Pancreas (tissue), 10 donors: ENCODE measurements around the gene GLA. TPM values are rescaled to one million over a fixed set of nuclear protein-coding genes. Genes with fewer than 3 reads are reported as not detected.

Experiments used
- ATAC-seq, 4 donors: fragments of 200-7000 bp; cut with Tn5 transposase; one replicate each; pipeline versions ENCODE4 v1.8.0 to v1.9.1; 2020; ENCODE audit warnings: mild to moderate bottlenecking in 4 of 4, moderate library complexity in 4 of 4
- DNase-seq, 6 donors: peaks; one replicate each; pipeline ENCODE4 v3.0.0-alpha.2; 2020
- FAIRE-seq: peaks from 2 replicates; lab custom pipeline; 2012; peaks lifted over from hg19 to GRCh38; lab: Jason Lieb, UNC
- H3K27ac ChIP-seq, 4 donors: fragments of 200-600 bp; sonication (generic); 1 replicate in 3 of 4; 2 replicates in 1 of 4; pipeline versions ENCODE4 v1.5.0 to v1.8.0; 2020
- H3K27me3 ChIP-seq, 4 donors: fragments of 200-600 bp; one replicate each; pipeline ENCODE4 v1.8.0; 2021
- H3K36me3 ChIP-seq, 3 donors: fragments of 200-600 bp; sonication (generic) in 1 of 3; one replicate each; pipeline versions ENCODE4 v1.5.0 to v1.8.0; 2020 to 2021
- H3K4me1 ChIP-seq, 3 donors: fragments of 200-600 bp; one replicate each; pipeline ENCODE4 v1.8.0; 2021
- H3K4me3 ChIP-seq, 4 donors: fragments of 200-600 bp; sonication (generic) in 2 of 4; one replicate each; pipeline versions ENCODE4 v1.5.0 to v1.8.0; 2020 to 2021
- H3K9me3 ChIP-seq, 4 donors: fragments of 200-600 bp; one replicate each; pipeline ENCODE4 v1.8.0; 2021
- WGBS, 2 donors: extraction: QIAGEN DNeasy Blood & Tissue Kit; methylation state at CpG; one replicate each; pipeline ENCODE4 v1.1.7; 2013; 5-methylcytosine and 5-hydroxymethylcytosine counted together
- intact Hi-C, 3 donors: fragments of 100-400 bp; cut with DNase I; formaldehyde crosslinking; loops; one replicate each; pipeline versions ENCODE4 v1.11.1 to v1.14.2; 2022
- polyA plus RNA-seq, 2 donors: library from polyadenylated mRNA; stranded (reverse); fragments of 200-250 nt; gene quantifications; one replicate each; pipeline ENCODE4 v1.2.3, GENCODE V29; 2013
- total RNA-seq, 6 donors: library from RNA; stranded (reverse); fragmentation: NEBNext Ultra II Directional in 4 of 6; extraction: Animal tissue kit (Norgen Biotek cat#: 25700) in 4 of 6; gene quantifications; one replicate each; pipeline versions ENCODE4 v1.2.1 to v1.2.4, GENCODE V29; 2021 to 2023
- TF ChIP-seq, protein P1 (sequence below), 4 donors: fragments of 200-600 bp; sonication (generic) in 3 of 4; IDR thresholded peaks; one replicate each; pipeline versions ENCODE4 v1.5.0 to v1.8.0; 2021; ENCODE audit warnings: antibody characterized with exemption in 4 of 4
- donor health status: healthy with polysubstance abuse.
- donor health status: DM: no; HTN: no; CAD: no; lungs with moderate emphysema.
- donor health status: DM: no; HTN: no; CAD: no.
- donor health status: control.
- donor health status: control.
- donor health status: Bipolar disorder and iron deficiency.
- donor health status: DM: yes; HTN: yes; CAD: no.
- donor health status: DM: no; HTN: no; CAD: no.
- donor health status: DM: no; HTN: no; CAD: no.
- donor health status: DM: yes; HTN: yes; CAD: no.

Gene GLA
- total and polyA plus RNA-seq, 8 donors, result 5.1 to 20.5 (median 8.8) TPM

DNA sequence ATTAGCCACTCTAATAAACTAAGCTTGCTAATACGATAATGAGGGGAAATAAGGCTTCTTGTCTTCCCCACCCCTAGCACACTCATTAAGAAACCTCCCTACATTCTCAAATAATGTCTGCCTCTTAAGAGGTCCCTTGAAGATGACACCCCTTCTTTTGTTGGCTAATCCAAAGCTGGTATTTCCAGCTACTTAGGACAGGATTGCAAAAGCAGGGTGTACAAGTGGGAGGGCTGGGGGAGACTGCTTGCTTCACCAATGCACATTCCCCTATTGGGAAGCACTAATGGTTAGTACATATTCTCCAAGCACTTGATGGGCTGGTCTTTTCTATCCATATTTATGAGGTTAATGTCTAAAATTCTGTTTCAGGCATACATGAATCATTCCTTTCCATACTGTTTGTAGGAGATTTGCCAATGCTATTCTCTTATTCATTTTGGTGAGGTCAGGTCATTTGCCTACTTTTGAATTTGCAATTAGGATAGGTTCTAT, 42.4 kb downstream of the GLA start:
- 75 to 91% methylated on average over 1 of the region's 1 CpG for WGBS, 2 donors
- FAIRE-seq (no peak), DNase-seq (no peak), ATAC-seq (no peak)
- Histone ChIP-seq H3K36me3 (no peaks in the 10 kb centered on the region), H3K27me3 (peaks cover 0 to 21% (median 0%) of the 10 kb centered on the region in 4 donors), H3K27ac (no peak overlapping the region), H3K9me3 (no peaks in the 10 kb centered on the region), H3K4me1 (no peaks in the 10 kb centered on the region), H3K4me3 (no peak overlapping the region)
- intact Hi-C loops, result no loop called here
- TF ChIP-seq, protein P1, sequence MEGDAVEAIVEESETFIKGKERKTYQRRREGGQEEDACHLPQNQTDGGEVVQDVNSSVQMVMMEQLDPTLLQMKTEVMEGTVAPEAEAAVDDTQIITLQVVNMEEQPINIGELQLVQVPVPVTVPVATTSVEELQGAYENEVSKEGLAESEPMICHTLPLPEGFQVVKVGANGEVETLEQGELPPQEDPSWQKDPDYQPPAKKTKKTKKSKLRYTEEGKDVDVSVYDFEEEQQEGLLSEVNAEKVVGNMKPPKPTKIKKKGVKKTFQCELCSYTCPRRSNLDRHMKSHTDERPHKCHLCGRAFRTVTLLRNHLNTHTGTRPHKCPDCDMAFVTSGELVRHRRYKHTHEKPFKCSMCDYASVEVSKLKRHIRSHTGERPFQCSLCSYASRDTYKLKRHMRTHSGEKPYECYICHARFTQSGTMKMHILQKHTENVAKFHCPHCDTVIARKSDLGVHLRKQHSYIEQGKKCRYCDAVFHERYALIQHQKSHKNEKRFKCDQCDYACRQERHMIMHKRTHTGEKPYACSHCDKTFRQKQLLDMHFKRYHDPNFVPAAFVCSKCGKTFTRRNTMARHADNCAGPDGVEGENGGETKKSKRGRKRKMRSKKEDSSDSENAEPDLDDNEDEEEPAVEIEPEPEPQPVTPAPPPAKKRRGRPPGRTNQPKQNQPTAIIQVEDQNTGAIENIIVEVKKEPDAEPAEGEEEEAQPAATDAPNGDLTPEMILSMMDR (IDR thresholded peaks at IDR 0.05), result no peak

DNA sequence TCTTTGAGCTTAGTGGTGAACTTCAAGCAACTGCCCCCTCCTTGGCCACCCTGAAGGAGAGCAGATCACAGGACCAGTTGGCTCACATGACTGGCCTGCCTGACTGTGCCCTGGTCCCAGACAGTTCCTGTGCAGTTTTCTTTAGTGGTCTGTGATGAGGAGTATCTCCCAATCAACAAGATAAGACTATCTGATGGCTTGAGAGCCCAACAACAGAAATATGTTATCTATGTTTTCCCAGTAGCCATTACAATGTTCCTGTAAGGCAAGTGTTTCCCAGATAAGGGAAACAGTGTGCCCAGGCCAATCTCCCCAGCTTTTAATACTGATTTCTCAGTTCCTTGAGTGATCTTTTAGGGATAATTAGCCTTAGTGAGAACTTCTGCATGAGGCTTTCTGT, 45.0 kb downstream of the GLA start:
- H3K27me3 ChIP-seq, result peaks cover 0 to 8% (median 0%) of the 10 kb centered on the region in 4 donors
- H3K36me3 ChIP-seq, result no peaks in the 10 kb centered on the region
- no peak overlapping the region for H3K27ac ChIP-seq
- no peak for ATAC-seq
- H3K4me1 ChIP-seq, result no peaks in the 10 kb centered on the region
- H3K4me3 ChIP-seq, result no peak overlapping the region
- no peak for FAIRE-seq
- TF ChIP-seq, protein P1 (IDR thresholded peaks at IDR 0.05), result no peak
- intact Hi-C loops, result no loop called here
- H3K9me3 ChIP-seq, result no peaks in the 10 kb centered on the region
- DNase-seq, result no peak

DNA sequence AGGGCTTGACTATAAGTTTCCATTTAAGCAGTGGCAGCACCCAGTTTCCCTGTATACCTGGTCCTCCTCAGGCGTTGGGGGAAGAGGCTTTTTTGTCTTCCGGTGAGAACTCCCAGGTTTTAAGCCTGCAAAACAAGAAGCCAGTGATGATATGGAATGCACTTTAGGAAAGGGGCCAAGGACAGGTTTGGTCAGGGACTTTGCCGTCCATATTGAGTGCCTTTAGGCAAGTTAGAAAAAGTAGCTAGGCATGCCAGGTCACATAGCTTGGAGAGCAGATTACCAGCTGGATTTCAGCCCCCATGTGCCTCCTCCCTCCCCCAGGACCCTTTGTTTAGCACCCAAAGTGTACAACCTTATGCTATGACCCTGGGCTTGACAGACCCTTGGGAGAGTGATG, 45.6 kb downstream of the GLA start:
- no peak for DNase-seq

DNA sequence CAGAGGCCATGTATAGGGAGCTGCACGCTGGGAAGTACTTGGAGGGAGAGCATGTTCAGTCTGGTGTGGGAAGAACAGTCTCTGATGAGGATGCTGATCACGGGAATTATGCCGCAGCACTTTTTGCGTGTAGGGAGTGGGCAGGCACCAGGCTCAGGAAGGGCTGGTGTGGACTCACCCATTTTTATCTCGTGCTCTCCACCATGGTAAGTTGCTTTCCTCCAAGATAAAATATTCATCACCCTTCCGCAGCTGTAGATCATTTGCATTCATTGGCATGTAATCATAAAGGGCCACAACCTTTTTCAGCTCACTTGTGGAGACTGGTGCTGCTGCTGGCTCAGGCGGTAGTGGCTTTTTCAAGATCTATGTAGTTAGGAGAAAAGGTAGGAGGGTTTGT, 47.3 kb downstream of the GLA start:
- H3K36me3 ChIP-seq, result no peaks in the 10 kb centered on the region
- WGBS, 2 donors, result 54 to 60% methylated on average over 7 of the region's 7 CpGs
- H3K27me3 ChIP-seq, result peaks cover 0 to 3% (median 0%) of the 10 kb centered on the region in 4 donors
- TF ChIP-seq, protein P1 (IDR thresholded peaks at IDR 0.05), result no peak
- FAIRE-seq (no peak), DNase-seq (no peak), ATAC-seq (no peak)
- H3K4me3 ChIP-seq, result no peak overlapping the region
- intact Hi-C loops, result no loop called here
- H3K27ac ChIP-seq, result no peak overlapping the region
- no peaks in the 10 kb centered on the region for H3K9me3 ChIP-seq
- no peaks in the 10 kb centered on the region for H3K4me1 ChIP-seq

More for the DNA sequence above, 45.6 kb downstream of the GLA start:
- no peaks in the 10 kb centered on the region for H3K4me1 ChIP-seq
- intact Hi-C loops, result no loop called here
- ATAC-seq, result no peak
- no peaks in the 10 kb centered on the region for H3K36me3 ChIP-seq
- peaks cover 0 to 8% (median 0%) of the 10 kb centered on the region in 4 donors for H3K27me3 ChIP-seq
- H3K9me3 ChIP-seq, result no peaks in the 10 kb centered on the region
- no peak for FAIRE-seq
- WGBS, 2 donors, result 64% methylated on average over 3 of the region's 3 CpGs
- TF ChIP-seq, protein P1 (IDR thresholded peaks at IDR 0.05), result no peak
- H3K27ac ChIP-seq, result no peak overlapping the region
- no peak overlapping the region for H3K4me3 ChIP-seq

DNA sequence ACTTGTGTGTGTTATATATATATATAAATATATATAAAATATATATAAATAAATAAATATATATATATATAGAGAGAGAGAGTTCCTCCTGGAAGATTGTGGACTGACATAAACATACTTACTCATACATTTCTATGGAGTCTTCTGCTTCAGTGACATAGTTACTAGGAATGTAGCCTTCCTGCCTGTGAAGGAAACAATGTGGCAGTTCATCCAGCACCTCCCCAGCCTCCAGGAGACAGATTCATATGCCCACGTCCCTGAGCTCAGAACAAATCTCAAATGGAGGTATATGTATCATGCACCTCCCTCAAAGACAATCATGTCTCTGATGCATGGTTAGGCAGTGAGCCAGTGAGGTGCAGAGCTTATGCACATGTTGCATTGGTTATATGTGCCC, 47.8 kb downstream of the GLA start:
- Histone ChIP-seq H3K36me3 (no peaks in the 10 kb centered on the region), H3K9me3 (no peaks in the 10 kb centered on the region), H3K27me3 (peaks cover 0 to 3% (median 0%) of the 10 kb centered on the region in 4 donors), H3K4me1 (no peaks in the 10 kb centered on the region), H3K4me3 (no peak overlapping the region), H3K27ac (no peak overlapping the region)
- TF ChIP-seq, protein P1 (IDR thresholded peaks at IDR 0.05), result no peak
- no peak for ATAC-seq
- no peak for FAIRE-seq
- intact Hi-C loops, result no loop called here
- WGBS, 2 donors, result 35 to 40% methylated on average over 1 of the region's 1 CpG
- DNase-seq, result no peak
